RWPE2 (cell line): Measurements from ENCODE around the gene RGS12.

Source experiments
- ATAC-seq: fragments of 200-7000 bp; cut with Tn5 transposase; 3 replicates; pipeline ENCODE4 v1.9.1; 2021; ENCODE audit warnings: low read depth
- DNase-seq: peaks from one replicate; pipeline ENCODE4 v3.0.0-alpha.2; 2020; ENCODE audit warnings: low spot score
- H3K27ac ChIP-seq: fragments of 450-650 bp; 2 replicates; pipeline ENCODE4 v1.5.1; 2017; ENCODE audit warnings: mild to moderate bottlenecking; ENCODE audit not compliant: poor library complexity, severe bottlenecking
- H3K27me3 ChIP-seq: fragments of 250-450 bp; sonication (Bioruptor Pico); 2 replicates; pipeline ENCODE4 v1.5.1; 2021; ENCODE audit warnings: mild to moderate bottlenecking, moderate library complexity; ENCODE audit not compliant: insufficient read depth, poor library complexity, severe bottlenecking
- H3K36me3 ChIP-seq: fragments of 250-450 bp; sonication (Bioruptor Pico); 2 replicates; pipeline ENCODE4 v1.5.1; 2020; ENCODE audit warnings: low read depth, mild to moderate bottlenecking, moderate library complexity
- H3K4me1 ChIP-seq: fragments of 250-450 bp; sonication (Bioruptor Pico); 2 replicates; pipeline ENCODE4 v1.5.1; 2021; ENCODE audit warnings: mild to moderate bottlenecking, moderate library complexity; ENCODE audit not compliant: insufficient read depth, poor library complexity, severe bottlenecking
- H3K4me3 ChIP-seq: fragments of 250-450 bp; sonication (Bioruptor Pico); 2 replicates; pipeline ENCODE4 v1.5.1; 2021; ENCODE audit warnings: mild to moderate bottlenecking, moderate library complexity; ENCODE audit not compliant: severe bottlenecking
- H3K9me3 ChIP-seq: fragments of 250-450 bp; sonication (Bioruptor Pico); 2 replicates; pipeline ENCODE4 v1.5.1; 2021; ENCODE audit warnings: mild to moderate bottlenecking, moderate library complexity; ENCODE audit not compliant: severe bottlenecking
- CTCF ChIP-seq: fragments of 450-650 bp; IDR thresholded peaks from one replicate; pipeline ENCODE4 v1.5.1; 2017; ENCODE audit warnings: mild to moderate bottlenecking, moderate library complexity; ENCODE audit not compliant: poor library complexity, severe bottlenecking

RGS12 gene

GRCh38 chr4:3290476-3290875 lies 2.3 kb upstream of the RGS12 start:
- H3K27ac ChIP-seq: no peak overlapping the region
- no peaks in the 10 kb centered on the region for H3K36me3 ChIP-seq
- H3K9me3 ChIP-seq: no peaks in the 10 kb centered on the region
- peaks cover 4% of the 10 kb centered on the region for H3K4me1 ChIP-seq
- no peak for ATAC-seq
- H3K4me3 ChIP-seq: no peak overlapping the region
- no peak for DNase-seq
- no peak for TF ChIP-seq CTCF
- no peaks in the 10 kb centered on the region for H3K27me3 ChIP-seq

GRCh38 chr4:3290889-3291321 lies 1.9 kb upstream of the RGS12 start:
- no peak overlapping the region for H3K27ac ChIP-seq
- ATAC-seq (no peak), DNase-seq (no peak)
- TF ChIP-seq CTCF: no peak
- no peaks in the 10 kb centered on the region for H3K27me3 ChIP-seq
- H3K9me3 ChIP-seq: no peaks in the 10 kb centered on the region
- peaks cover 1% of the 10 kb centered on the region for H3K4me1 ChIP-seq
- no peak overlapping the region for H3K4me3 ChIP-seq
- H3K36me3 ChIP-seq: no peaks in the 10 kb centered on the region

- no peaks in the 10 kb centered on the region for H3K9me3 ChIP-seq
- H3K36me3 ChIP-seq: no peaks in the 10 kb centered on the region
- DNase-seq (no peak), ATAC-seq (peak; percentile 22; the same call in 2 of the 3 replicates)
- TF ChIP-seq CTCF: no peak
- H3K27ac ChIP-seq: peak overlapping the region; percentile 41
- no peaks in the 10 kb centered on the region for H3K4me1 ChIP-seq
- H3K27me3 ChIP-seq: no peaks in the 10 kb centered on the region
- H3K4me3 ChIP-seq: peak overlapping the region; percentile 59
Measured at GRCh38 chr4:3291411-3291968, 1.3 kb upstream of the RGS12 start.

- peak overlapping the region; percentile 41 for H3K27ac ChIP-seq
- DNase-seq (no peak), ATAC-seq (peak; percentile 66)
Measured at GRCh38 chr4:3291969-3292570, 751 bp upstream of the RGS12 start.

More at GRCh38 chr4:3291969-3292570, 751 bp upstream of the RGS12 start:
- no peaks in the 10 kb centered on the region for H3K27me3 ChIP-seq
- no peaks in the 10 kb centered on the region for H3K36me3 ChIP-seq
- H3K4me1 ChIP-seq: no peaks in the 10 kb centered on the region
- H3K4me3 ChIP-seq: peak overlapping the region; percentile 59
- no peaks in the 10 kb centered on the region for H3K9me3 ChIP-seq
- TF ChIP-seq CTCF: no peak
